SU-DHL-6 (cell line): ENCODE measurements around the gene TTLL11.

Source experiments
- EZH2phosphoT487 ChIP-seq: fragments of 200-600 bp; sonication (generic), shearing (Covaris generic); conservative IDR thresholded peaks from 2 replicates; pipeline ENCODE4 v1.6.1; 2018; ENCODE audit warnings: mild to moderate bottlenecking, antibody characterized with exemption, low read length, moderate library complexity, mixed read lengths
- TF ChIP-seq, protein P1 (sequence below): fragments of 200-600 bp; sonication (generic); IDR thresholded peaks from one replicate; pipeline ENCODE4 v1.5.1; 2017; ENCODE audit warnings: antibody characterized with exemption, mild to moderate bottlenecking, low read length, moderate library complexity; ENCODE audit not compliant: insufficient read depth, poor library complexity, severe bottlenecking

- TF ChIP-seq EZH2phosphoT487: no peak
- TF ChIP-seq, protein P1, sequence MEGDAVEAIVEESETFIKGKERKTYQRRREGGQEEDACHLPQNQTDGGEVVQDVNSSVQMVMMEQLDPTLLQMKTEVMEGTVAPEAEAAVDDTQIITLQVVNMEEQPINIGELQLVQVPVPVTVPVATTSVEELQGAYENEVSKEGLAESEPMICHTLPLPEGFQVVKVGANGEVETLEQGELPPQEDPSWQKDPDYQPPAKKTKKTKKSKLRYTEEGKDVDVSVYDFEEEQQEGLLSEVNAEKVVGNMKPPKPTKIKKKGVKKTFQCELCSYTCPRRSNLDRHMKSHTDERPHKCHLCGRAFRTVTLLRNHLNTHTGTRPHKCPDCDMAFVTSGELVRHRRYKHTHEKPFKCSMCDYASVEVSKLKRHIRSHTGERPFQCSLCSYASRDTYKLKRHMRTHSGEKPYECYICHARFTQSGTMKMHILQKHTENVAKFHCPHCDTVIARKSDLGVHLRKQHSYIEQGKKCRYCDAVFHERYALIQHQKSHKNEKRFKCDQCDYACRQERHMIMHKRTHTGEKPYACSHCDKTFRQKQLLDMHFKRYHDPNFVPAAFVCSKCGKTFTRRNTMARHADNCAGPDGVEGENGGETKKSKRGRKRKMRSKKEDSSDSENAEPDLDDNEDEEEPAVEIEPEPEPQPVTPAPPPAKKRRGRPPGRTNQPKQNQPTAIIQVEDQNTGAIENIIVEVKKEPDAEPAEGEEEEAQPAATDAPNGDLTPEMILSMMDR: no peak
Observed at GRCh38 chr9:121833061-121833460, 260.0 kb downstream of the TTLL11 start.
